ENCODE results near the gene MLH3.

DNA sequence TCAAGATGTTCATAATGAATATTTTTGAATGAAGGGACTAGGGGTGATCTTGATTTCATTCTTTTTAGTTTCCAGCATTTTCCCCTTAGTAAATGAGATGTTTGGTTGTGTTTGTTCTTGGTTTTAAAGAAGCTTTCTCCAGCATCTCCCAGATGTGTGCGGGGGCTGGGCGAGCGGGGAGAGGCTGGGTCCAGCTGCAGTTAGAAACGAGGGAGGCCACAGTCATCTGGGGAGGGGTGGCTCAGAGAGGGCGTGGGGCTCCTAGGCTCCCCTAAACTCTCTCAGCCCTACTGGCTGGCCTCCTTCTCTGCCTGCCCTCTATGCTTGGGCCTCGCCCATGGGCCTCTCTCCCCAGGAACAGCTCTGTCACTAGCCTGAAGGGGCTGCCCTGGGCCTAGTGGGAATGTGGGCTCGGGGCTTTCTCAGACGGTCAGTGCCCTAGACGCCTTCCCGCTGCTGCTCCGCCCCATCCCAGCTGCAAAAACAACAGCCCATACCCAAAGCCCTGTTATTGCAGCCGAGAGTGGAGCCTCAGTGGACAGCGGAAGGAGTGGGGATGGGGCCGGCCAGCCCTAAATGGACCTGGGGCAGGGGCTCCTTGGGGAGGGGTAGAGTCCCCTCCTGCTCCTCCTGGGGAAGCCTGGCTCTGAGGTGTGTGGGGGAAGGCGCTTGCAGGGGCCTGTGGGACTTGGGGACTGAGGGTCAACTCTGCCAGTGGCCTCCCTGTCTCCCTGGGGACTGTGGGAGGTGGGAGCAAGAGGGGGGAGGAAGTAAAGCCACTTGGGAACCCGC lies 66.8 kb downstream of the MLH3 start:
- TF ChIP-seq CTCF (IDR thresholded peaks at IDR 0.05; ENCODE audit: borderline replicate concordance, extremely low read depth, low read length, poor library complexity, severe bottlenecking) (no peak), EZH2 (IDR thresholded peaks at IDR 0.05; ENCODE audit: borderline replicate concordance, low read depth, low read length, severe bottlenecking) (no peak)
